ENCODE results near the gene RPS21.
"Not testable (repeated sequence)": the region's sequence is repeated elsewhere in the genome, so short reads cannot be mapped to it uniquely, and the experiment has no call there.

DNA sequence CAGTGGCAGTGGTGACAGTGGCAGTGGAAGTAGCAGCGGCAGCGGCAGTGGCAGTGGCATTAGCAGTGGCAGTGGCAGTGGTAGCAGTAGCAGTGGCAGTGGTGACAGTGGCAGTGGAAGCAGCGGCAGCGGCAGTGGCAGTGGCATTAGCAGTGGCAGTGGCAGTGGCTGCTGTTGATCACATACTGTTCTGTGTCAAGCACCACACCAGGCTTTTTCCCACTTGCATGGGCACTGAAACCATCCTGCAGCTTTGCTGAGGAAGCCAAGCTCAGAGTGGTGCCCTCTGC is 39.1 kb downstream of the RPS21 start:
- TF ChIP-seq, protein P1, sequence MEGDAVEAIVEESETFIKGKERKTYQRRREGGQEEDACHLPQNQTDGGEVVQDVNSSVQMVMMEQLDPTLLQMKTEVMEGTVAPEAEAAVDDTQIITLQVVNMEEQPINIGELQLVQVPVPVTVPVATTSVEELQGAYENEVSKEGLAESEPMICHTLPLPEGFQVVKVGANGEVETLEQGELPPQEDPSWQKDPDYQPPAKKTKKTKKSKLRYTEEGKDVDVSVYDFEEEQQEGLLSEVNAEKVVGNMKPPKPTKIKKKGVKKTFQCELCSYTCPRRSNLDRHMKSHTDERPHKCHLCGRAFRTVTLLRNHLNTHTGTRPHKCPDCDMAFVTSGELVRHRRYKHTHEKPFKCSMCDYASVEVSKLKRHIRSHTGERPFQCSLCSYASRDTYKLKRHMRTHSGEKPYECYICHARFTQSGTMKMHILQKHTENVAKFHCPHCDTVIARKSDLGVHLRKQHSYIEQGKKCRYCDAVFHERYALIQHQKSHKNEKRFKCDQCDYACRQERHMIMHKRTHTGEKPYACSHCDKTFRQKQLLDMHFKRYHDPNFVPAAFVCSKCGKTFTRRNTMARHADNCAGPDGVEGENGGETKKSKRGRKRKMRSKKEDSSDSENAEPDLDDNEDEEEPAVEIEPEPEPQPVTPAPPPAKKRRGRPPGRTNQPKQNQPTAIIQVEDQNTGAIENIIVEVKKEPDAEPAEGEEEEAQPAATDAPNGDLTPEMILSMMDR (IDR thresholded peaks at IDR 0.05; ENCODE audit: low read depth, low read length, poor library complexity, severe bottlenecking) = not testable (repeated sequence)
- not testable (repeated sequence) for TF ChIP-seq EZH2phosphoT487 (IDR thresholded peaks at IDR 0.05; ENCODE audit: borderline replicate concordance, low read length)
